Hepatocyte (in vitro differentiated cells): Measurements from ENCODE around the gene NANP.

Experiments used
- CTCF ChIP-seq: fragments of 200-600 bp; sonication (generic); IDR thresholded peaks from 2 replicates; pipeline ENCODE4 v1.5.1; 2016; ENCODE audit warnings: antibody characterized with exemption, mild to moderate bottlenecking; ENCODE audit not compliant: poor library complexity
- EZH2 ChIP-seq: fragments of 200-600 bp; sonication (generic); IDR thresholded peaks from 2 replicates; pipeline ENCODE4 v1.6.1; 2016; ENCODE audit warnings: antibody characterized with exemption, mild to moderate bottlenecking, borderline replicate concordance
- EZH2phosphoT487 ChIP-seq: fragments of 200-600 bp; sonication (generic); IDR thresholded peaks from one replicate; pipeline ENCODE4 v1.6.1; 2018; ENCODE audit warnings: antibody characterized with exemption, mild to moderate bottlenecking, low read depth, moderate library complexity; ENCODE audit not compliant: unreplicated experiment, severe bottlenecking

GRCh38 chr20:25622049-25622448, 1.8 kb downstream of the NANP start:
- TF ChIP-seq CTCF (no peak), EZH2 (no peak), EZH2phosphoT487 (no peak)
